ENCODE results near the gene CABP1. TPM values are rescaled to one million over a fixed set of nuclear protein-coding genes. Genes with fewer than 3 reads are reported as not detected.
A peak's percentile ranks its signal among the peaks of the same experiment; 100 is the strongest.

The CABP1 gene
- total RNA-seq, 2 donors from 2014 or later, result 0.71 to 2.0 TPM

DNA sequence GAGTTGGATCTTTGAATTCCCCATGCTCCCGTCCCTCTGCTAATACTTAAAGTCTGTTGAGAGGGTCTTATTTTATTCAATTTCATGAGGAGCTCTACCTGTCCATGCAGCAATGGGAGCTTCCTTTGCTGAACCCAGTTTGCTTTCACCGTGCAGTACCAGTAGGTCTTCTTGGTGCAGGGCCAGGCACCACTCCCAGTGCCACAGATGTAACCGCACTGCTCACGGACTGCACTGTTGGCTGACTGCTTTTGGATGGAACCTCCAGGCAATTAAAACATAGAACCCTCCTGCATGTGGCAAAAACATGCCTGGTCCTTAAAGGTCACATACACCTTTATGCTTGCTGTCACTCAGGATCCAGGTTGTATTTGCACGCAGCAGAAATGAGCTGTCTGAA, 9.3 kb upstream of the CABP1 start:
- Histone ChIP-seq H3K27me3 (no peaks in the 10 kb centered on the region), H3K4me1 (no peaks in the 10 kb centered on the region), H3K9me3 (no peaks in the 10 kb centered on the region), H3K27ac (no peak overlapping the region), H3K4me3 (no peak overlapping the region), H3K36me3 (no peaks in the 10 kb centered on the region)
- TF ChIP-seq, protein P1, sequence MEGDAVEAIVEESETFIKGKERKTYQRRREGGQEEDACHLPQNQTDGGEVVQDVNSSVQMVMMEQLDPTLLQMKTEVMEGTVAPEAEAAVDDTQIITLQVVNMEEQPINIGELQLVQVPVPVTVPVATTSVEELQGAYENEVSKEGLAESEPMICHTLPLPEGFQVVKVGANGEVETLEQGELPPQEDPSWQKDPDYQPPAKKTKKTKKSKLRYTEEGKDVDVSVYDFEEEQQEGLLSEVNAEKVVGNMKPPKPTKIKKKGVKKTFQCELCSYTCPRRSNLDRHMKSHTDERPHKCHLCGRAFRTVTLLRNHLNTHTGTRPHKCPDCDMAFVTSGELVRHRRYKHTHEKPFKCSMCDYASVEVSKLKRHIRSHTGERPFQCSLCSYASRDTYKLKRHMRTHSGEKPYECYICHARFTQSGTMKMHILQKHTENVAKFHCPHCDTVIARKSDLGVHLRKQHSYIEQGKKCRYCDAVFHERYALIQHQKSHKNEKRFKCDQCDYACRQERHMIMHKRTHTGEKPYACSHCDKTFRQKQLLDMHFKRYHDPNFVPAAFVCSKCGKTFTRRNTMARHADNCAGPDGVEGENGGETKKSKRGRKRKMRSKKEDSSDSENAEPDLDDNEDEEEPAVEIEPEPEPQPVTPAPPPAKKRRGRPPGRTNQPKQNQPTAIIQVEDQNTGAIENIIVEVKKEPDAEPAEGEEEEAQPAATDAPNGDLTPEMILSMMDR (IDR thresholded peaks at IDR 0.05), result no peak
- DNase-seq (ENCODE audit: low spot score), result no peak

- H3K36me3 ChIP-seq, result no peaks in the 10 kb centered on the region
- DNase-seq (ENCODE audit: low spot score), result no peak
- TF ChIP-seq, protein P1 (IDR thresholded peaks at IDR 0.05), result no peak
- no peaks in the 10 kb centered on the region for H3K9me3 ChIP-seq
- peaks cover 0 to 15% of the 10 kb centered on the region in 2 donors for H3K4me1 ChIP-seq
- no peak overlapping the region for H3K27ac ChIP-seq
- H3K27me3 ChIP-seq, result peaks cover 0 to 16% of the 10 kb centered on the region in 2 donors
- peak overlapping the region; percentile 34 to 54 for H3K4me3 ChIP-seq
Observed at GRCh38 chr12:120640861-120641833, 721 bp downstream of the CABP1 start.

DNA sequence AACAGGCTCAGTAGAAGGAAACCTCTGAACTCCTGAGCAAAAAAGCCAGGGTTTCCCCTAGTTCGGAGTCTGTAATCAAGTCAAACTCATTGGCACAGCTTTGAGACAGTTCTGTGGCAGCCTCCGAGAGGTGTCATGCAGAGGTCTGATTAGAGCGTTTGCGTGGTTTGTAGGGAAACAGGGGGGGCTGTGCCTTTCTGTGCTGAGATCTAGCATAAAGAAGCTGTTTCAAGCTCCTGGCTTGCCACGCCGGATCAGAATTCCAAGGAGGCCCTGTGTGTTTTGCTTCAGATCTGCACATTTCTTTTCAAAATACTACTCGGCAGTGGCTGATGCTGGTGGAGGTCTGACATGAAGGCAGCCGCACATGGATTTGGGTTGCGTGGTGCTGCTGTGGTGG, 1.7 kb downstream of the CABP1 start:
- TF ChIP-seq, protein P1 (IDR thresholded peaks at IDR 0.05), result no peak
- Histone ChIP-seq H3K27me3 (peaks cover 0 to 16% of the 10 kb centered on the region in 2 donors), H3K9me3 (no peaks in the 10 kb centered on the region), H3K36me3 (no peaks in the 10 kb centered on the region), H3K27ac (no peak overlapping the region), H3K4me1 (peaks cover 0 to 15% of the 10 kb centered on the region in 2 donors), H3K4me3 (no peak overlapping the region)
- DNase-seq (ENCODE audit: low spot score), result no peak

GRCh38 chr12:120642826-120643225, 2.4 kb downstream of the CABP1 start:
- no peak for DNase-seq (ENCODE audit: low spot score)
- Histone ChIP-seq H3K36me3 (no peaks in the 10 kb centered on the region), H3K4me1 (peaks cover 0 to 15% of the 10 kb centered on the region in 2 donors), H3K27ac (no peak overlapping the region), H3K4me3 (no peak overlapping the region), H3K27me3 (peaks cover 0 to 16% of the 10 kb centered on the region in 2 donors), H3K9me3 (no peaks in the 10 kb centered on the region)
- TF ChIP-seq, protein P1 (IDR thresholded peaks at IDR 0.05), result no peak

GRCh38 chr12:120643574-120643973, 3.1 kb downstream of the CABP1 start:
- Histone ChIP-seq H3K4me3 (no peak overlapping the region), H3K27me3 (peaks cover 0 to 16% of the 10 kb centered on the region in 2 donors), H3K27ac (no peak overlapping the region), H3K36me3 (no peaks in the 10 kb centered on the region), H3K9me3 (no peaks in the 10 kb centered on the region), H3K4me1 (peaks cover 0 to 19% of the 10 kb centered on the region in 2 donors)
- DNase-seq (ENCODE audit: low spot score), result no peak
- TF ChIP-seq, protein P1 (IDR thresholded peaks at IDR 0.05), result no peak
